GM19455 (cell line): ENCODE data around the gene PGF.

Source experiments
- ATAC-seq: cut with Tn5 transposase; IDR thresholded peaks from one replicate; pipeline ENCODE4 v1.9.1; 2021; ENCODE audit not compliant: unreplicated experiment

Gene PGF

GRCh38 chr14:74921053-74921620, 34.3 kb downstream of the PGF start:
- ATAC-seq, result no peak

DNA sequence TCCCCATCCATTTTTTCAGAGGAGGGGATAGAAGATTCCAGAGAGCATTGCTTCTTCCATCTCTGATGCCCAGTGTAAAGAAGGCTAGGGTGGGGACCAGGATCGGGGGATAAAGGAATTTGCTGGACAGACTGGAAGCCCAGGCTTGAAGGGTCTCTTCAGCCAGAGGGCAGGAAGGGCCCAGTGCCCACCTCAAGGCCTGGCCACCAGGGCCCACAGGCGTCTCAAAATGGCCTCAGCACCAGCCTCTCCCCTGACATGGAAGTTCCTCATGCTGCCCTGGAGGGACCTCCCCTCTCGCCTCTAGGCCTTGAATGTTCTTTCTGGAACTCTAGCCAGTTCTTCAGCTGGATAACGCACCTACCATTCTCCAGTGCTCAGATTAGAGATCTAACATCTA, 35.1 kb downstream of the PGF start:
- ATAC-seq, result no peak

GRCh38 chr14:74919421-74920165, 35.8 kb downstream of the PGF start:
- ATAC-seq, result no peak

GRCh38 chr14:74918380-74918779, 37.0 kb downstream of the PGF start:
- no peak for ATAC-seq

DNA sequence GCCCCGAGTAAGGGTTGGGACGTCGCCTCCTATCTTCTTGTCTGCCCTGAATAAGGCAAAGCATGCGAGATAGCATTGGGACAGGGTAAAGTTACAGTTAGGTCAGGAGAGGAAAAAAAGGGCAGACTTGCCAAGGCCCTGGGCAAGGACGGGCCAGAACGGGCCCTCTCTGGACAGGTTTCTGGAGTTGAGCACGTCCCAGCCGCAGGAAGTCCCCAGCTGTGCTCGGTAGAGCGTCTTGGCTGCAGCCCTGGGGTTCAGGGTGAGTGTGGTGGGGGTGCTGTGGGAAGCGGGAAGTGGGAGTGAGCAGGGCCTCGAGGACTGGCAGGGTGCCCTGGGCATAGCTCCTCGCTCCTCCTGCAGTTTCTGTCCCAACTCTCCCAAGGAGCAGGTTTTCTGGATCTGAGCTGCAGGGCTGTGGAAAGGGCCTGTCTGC, 37.7 kb downstream of the PGF start:
- no peak for ATAC-seq

GRCh38 chr14:74917178-74917543, 38.2 kb downstream of the PGF start:
- no peak for ATAC-seq

DNA sequence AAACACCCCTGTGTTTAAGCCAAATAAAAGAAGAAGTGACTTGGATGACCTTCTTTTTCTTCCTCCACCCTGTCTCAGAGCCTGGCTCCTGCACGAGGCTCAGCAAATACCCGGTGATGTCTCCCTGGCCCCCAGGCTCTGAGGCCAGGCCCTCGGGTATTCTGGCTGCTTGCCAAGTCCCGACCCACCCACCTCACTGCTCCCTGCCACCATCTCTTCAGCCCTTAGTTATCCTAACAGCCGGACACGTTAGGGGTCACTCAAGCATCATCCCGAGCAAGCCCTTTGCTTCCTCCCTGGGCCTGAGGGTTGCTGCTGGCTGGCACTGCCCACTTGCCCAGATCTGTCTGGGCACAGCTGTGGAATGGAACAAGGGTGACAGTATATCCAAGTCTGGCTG, 39.6 kb downstream of the PGF start:
- no peak for ATAC-seq

GRCh38 chr14:74915426-74915825, 40.0 kb downstream of the PGF start:
- ATAC-seq, result no peak

GRCh38 chr14:74913986-74914573, 41.3 kb downstream of the PGF start:
- no peak for ATAC-seq

- ATAC-seq, result no peak
These were observed 41.9 kb downstream of the PGF start for GRCh38 chr14:74913393-74913910.

- no peak for ATAC-seq
These were observed 42.6 kb downstream of the PGF start for GRCh38 chr14:74912801-74913200.

- no peak for ATAC-seq
These were observed 43.3 kb downstream of the PGF start for GRCh38 chr14:74912111-74912510.

- no peak for ATAC-seq
These were observed 43.7 kb downstream of the PGF start for GRCh38 chr14:74911704-74912103.

DNA sequence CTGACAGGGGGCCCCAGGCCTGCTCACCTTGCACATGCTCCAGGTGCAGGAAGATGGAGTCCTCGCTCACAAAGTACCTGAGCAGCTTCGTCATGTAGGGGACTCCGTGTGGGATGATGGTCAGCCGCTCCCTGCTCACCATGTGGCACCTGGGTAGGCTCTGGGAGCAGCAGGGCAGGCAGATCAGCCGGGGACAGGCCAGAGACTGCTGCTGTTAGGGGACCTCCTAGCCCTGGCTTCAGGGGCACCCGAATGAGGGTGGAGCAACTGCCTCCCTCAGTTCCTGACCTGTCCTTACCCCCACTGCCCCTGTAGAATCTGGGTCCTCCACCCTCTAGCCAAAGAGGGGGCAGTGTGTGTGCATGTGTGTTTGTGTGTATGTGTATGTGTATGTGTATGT, 44.2 kb downstream of the PGF start:
- ATAC-seq, result no peak

- ATAC-seq, result no peak
These were observed 44.8 kb downstream of the PGF start for GRCh38 chr14:74910556-74910955.

DNA sequence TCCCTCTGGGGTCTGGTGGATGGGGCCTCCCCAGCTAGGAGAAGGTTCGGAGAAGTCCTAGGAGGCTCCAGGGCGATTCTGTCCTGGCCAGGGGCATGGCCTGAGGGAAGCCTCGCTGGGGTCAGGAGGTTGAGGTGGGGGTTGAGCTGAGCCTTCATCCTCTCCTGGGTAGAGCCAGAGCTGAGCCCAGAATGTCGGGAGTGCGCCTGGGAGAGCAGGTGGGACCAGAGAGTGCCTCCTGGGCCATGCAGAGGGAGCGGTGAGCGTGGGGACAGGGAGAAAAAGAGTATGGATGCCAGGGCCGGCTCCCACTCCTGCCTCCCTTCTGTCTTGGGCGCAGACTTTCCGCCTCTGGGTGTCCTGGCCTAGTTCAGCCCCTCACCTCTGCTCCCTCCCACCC, 45.5 kb downstream of the PGF start:
- no peak for ATAC-seq

DNA sequence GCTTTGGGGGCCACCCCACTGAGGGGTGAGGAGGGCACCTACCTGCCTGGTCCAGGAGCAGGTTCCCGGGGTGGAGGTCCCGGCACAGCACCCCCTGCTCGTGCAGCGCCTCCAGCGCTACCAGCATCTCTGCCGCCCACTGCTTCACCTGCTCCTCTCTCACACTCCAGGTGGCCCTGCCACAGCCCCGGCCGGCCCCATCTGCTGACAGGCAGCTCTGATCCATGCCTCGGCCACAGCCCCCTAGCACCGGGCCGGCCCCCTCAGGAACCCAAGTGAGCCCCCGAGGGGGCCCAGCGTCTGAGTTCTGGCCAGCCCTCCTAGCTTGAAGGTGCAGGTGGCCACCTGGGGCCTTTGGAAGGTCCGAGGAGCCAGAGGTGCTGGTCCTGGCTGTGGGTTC, 45.9 kb downstream of the PGF start:
- no peak for ATAC-seq

DNA sequence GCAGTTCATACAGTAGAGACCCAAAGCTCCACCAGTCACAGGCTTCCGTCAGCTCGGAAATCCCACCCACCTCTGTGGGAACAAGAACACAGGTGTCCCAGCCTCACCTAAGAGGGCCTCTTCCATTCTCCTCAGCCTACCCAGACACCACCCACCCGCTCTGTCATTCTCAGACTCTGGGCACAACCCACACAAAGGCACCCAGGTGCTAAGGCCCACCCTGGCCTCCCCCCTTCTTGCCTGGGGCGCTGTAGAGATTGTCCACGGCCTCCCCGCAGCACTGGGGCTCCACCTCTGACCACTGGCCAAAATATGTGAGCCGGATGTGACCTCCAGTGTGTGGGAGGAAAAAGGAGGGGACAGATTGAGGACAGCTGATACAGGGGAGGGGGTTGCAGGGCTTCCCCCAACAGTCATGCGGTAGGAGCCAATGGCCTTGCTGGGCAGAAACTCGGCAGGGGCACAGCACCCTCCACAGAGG, 46.5 kb downstream of the PGF start:
- no peak for ATAC-seq

DNA sequence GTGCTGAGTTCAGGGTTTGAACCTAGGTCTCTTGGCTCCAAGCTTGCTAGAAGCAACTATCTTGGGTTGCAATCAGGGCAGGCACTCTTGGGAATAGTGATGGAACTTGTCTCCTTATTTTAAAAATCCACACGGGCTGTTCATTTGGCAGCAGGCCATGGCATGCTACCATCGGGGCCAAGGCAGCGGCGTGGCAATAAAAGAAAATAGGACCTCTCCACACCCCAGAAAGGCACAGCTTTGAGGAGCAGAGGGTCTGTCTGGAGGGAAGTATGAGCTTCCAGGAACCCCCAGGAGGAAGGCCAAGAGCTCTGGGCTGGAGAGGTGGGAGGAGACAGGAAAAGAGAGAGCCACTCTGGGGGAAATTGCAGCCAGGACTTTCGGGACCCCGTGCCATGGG, 47.7 kb downstream of the PGF start:
- ATAC-seq, result no peak

GRCh38 chr14:74906925-74907521, 48.4 kb downstream of the PGF start:
- no peak for ATAC-seq

- no peak for ATAC-seq
These were observed 49.7 kb downstream of the PGF start for GRCh38 chr14:74905595-74906142.
